Left ventricle myocardium superior (tissue), 1 donor: ENCODE results near the gene ZNF2. TPM values are rescaled to one million over a fixed set of nuclear protein-coding genes. Genes with fewer than 3 reads are reported as not detected.

Experiments
- ATAC-seq: fragments of 200-7000 bp; cut with Tn5 transposase; one replicate; pipeline ENCODE4 v1.9.1; 2020; ENCODE audit warnings: mild to moderate bottlenecking, moderate library complexity
- DNase-seq: peaks from one replicate; pipeline ENCODE4 v3.0.0-alpha.2; 2020
- intact Hi-C: fragments of 100-400 bp; cut with micrococcal nuclease; formaldehyde crosslinking; loops from one replicate; pipeline ENCODE4 v1.11.0; 2022
- long read RNA-seq: library from polyadenylated mRNA; unstranded; transcript quantifications from one replicate; pipeline ENCODE4 v2.0.0, GENCODE V29; 2021
- total RNA-seq: library from RNA; stranded (reverse); fragmentation: NEBNext Ultra II Directional; extraction: Animal tissue kit (Norgen Biotek cat#: 25700); gene quantifications from one replicate; pipeline ENCODE4 v1.2.1, GENCODE V29; 2021
- donor health status: DM: no; HTN: yes; CAD: no; lungs with severe emphysema.

Gene ZNF2
- total RNA-seq, result 3.6 TPM
- long read RNA-seq, transcript ZNF2-203 (5 exons, 2,601 nt), result major isoform, 5 of 6 reads
- long read RNA-seq, partial matches to known transcripts, result 1 of 6 reads
- long read RNA-seq, other reads (novel, unspliced or antisense), result 0 of 6 reads

GRCh38 chr2:95165371-95166064 is at the start of gene ZNF2:
ZNF2 (plus strand) TSS chr2:95165809; CDS start chr2:95176227, 10,418 bp downstream.
- ATAC-seq (peak; percentile 99), DNase-seq (peak; percentile 99)
- intact Hi-C loops, result no loop called here

DNA sequence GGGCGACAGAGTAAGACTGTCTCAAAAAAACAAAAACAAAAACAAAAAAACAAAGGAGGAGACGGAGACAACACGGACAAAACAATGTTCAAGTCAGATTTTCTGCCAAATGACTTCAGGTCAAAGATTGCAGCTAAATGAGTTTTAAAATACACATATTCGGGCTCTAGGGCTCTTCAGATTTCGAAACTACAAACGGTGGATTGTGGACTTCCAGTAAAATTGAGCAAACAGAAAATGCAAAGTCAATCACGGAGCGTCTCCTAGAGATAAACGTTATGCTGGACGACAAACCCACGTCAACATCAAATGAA is 44.6 kb upstream of the ZNF2 start:
- intact Hi-C loops, result no loop called here
- DNase-seq, result no peak

DNA sequence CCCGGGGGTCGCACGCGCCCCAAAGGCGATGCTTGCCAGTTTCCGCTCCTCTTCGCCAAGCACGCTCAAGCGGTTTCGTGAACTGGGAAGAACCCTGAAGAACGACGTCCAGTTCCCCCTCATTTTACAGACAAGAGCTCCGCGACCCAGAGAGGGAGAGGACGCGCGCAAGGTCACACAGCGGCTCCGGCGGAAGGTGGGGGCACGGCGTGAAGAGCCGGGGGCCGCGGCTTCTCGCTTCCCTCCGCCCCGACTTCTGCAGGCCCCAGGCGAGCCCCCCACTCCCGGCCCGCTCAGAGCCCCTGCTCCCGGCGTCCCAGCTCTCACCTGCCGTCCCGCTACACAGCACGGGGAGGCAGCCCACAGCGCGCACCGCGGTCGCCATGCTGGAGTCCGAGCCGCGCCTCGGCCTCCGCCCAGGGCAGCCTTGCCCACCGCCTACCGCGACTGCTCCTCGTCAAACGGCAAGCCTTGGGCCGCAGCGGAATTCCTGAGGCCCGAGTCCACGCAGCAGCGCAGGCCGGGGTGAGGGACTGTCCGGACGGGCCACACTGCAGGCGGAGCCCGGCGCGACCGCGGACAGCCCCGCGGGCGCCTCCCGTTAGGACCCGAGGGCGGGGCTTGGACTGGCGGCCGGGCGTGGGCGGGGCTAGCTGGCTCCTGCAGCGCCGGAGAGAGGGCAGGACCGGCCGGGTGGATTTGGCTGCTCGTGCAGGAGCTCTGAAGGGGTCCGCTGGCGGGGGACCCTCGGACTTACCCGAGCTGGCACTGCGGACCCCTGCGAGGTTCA is 44.0 kb upstream of the ZNF2 start, which contains the start of gene MRPS5:
Gene MRPS5, minus strand, starts transcription at position 402 of the 790 bp plus-strand sequence. Its CDS starts 17 bp downstream, at position 385.
- peak; percentile 99 for ATAC-seq
- intact Hi-C loops, result no loop called here

More for the DNA sequence above, 44.6 kb upstream of the ZNF2 start:
- no peak for ATAC-seq

DNA sequence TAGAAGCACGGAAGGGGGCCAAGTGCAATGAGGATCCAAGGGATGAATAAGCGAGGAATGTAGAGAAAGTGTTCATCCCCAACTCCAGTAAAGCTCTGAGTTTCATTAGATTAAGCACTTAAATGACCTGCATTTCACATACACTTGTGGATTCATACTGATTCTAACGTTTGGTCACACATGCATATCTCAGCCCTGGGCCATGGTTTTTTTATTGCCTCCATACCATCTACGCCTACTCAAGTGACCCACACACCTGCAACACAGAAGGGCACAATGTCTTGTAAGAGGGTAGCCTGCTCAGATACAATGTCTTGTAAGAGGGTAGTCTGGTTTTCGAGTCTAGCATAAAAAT is 43.4 kb upstream of the ZNF2 start:
- intact Hi-C loops, result no loop called here
- ATAC-seq, result no peak

More for the DNA sequence above, 44.0 kb upstream of the ZNF2 start, which contains the start of gene MRPS5:
- DNase-seq, result peak; percentile 94

DNA sequence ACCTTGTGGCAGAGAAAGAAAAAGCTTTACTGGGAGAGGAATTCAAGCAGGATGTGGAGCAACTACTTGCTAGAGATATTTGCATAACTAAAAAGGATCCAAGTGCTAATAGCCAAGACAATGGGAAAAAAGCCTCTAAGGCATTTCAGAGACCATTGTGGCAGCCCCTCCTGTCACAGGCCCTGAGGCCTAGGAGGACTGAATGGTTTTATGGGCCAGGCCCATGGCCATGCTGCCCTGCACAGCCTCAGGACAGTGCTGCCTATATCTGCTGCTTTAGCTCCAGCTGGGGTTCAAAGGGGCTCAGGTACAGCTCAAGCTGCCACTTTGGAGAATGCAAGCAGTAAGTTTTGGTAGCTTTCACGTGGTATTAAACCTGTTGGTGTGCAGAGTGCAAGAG is 26.9 kb upstream of the ZNF2 start:
- no peak for DNase-seq
- intact Hi-C loops, result no loop called here
- no peak for ATAC-seq

More for the DNA sequence above, 43.4 kb upstream of the ZNF2 start:
- no peak for DNase-seq

DNA sequence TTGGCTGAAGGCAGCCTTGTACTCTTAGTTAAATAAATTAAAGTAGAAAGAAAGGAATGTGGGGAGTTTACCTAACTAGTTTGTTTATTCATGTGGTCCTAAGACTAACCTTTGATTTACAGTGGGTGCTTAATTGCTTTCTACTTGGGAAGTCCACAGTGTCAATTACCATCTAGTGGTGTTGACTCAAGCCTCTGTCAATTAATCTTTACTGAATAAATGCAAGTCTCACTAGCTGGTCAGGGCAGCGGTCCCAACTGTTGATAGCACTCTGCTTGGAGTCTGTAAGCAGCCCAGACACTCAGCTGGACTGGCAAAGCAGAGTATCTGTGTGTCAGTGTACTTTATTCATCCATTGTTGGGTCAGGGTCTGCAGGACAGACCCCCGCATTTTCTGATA is 21.8 kb upstream of the ZNF2 start:
- DNase-seq (no peak), ATAC-seq (no peak)
- intact Hi-C loops, result no loop called here

DNA sequence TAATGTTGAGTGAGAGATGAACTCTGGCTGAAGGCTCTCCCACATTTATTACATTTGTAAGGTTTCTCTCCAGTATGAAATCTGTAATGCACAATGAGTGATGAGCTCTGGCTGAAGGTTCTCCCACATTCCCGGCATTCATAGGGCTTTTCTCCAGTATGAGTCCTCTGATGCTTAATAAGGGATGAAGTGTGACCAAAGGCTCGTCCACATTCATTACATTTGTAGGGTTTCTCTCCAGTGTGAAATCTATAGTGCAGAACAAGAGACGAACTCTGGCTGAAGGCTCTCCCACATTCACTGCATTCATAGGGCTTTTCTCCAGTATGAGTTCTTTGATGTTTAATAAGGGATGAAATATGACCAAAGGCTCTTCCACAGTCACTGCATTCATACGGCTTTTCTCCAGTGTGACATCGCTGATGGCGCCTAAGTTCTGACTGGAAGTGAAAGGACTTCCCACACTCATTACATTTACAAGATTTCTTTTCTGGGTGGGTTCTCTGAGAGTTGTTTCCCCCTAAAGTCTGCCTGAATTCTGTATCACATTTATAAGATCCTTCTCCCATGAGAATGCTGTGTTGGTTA is 16.1 kb upstream of the ZNF2 start:
- intact Hi-C loops, result no loop called here
- no peak for ATAC-seq
- no peak for DNase-seq

DNA sequence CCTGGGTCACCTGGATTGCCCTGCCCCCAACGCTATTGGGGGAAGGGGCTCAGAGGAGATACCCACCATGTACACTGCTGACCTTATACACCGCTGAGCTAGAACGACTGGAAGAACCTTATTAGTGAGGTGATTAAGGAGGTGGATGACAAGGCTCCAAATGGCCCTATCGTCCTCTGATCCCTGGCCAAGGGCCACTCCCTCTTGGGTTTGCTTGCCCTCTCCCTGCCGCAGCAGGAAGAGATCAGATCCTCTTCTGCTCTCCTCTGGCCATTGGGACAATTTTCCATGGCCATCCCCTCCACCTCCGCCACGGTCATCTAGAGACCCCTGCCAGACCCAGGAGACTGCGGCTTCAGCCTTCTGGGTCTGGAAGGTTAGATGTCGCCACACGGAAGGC is 7.2 kb upstream of the ZNF2 start:
- intact Hi-C loops, result no loop called here
- ATAC-seq, result no peak
- DNase-seq, result no peak

DNA sequence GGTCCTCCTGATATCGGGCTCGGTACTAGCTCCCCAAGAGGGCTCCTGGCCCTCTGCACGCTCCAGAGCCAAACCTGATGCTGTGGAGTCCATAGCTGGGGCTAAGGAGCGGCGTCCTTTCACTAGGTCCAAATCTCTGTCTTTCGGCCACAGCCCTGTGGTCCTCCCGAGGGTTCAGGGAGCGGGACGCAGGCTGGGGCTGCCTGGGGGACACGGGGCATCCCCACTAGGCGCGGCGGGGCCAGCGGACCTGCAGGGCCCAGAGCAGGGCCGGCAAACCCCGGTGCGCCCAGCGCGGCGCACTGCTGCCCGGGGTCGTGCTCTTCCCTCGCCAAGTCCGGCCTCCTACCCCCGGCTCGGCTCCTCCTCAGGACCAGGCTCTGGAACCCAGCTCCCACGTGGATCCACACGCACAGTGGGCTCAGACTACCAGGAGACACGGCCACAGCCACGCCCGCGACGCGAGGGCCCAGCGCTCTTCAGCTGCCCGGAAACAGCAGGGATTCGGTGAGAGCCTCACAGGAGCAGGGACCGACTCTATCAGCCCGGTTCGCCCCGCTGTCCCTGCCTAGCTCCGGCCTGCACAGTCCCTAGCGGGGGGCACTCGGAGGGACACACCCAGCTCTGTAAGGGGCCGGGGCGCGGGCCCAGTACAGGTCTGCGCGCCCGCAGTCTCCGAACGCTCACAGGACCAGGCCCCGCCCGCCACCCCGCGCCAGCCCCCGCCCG is 6.6 kb upstream of the ZNF2 start:
- ATAC-seq (peak; percentile 72), DNase-seq (peak; percentile 74)
- intact Hi-C loops, result no loop called here

GRCh38 chr2:95159690-95160449 is 5.7 kb upstream of the ZNF2 start, which contains the start of gene ZNF514:
ZNF514 (minus strand) TSS chr2:95159848; CDS start chr2:95153253, 6,595 bp downstream.
- DNase-seq (peak; percentile 92), ATAC-seq (peak; percentile 94)
- intact Hi-C loops, result no loop called here

- DNase-seq (no peak), ATAC-seq (no peak)
- intact Hi-C loops, result no loop called here
These were observed 609 bp upstream of the ZNF2 start for GRCh38 chr2:95165030-95165370.

DNA sequence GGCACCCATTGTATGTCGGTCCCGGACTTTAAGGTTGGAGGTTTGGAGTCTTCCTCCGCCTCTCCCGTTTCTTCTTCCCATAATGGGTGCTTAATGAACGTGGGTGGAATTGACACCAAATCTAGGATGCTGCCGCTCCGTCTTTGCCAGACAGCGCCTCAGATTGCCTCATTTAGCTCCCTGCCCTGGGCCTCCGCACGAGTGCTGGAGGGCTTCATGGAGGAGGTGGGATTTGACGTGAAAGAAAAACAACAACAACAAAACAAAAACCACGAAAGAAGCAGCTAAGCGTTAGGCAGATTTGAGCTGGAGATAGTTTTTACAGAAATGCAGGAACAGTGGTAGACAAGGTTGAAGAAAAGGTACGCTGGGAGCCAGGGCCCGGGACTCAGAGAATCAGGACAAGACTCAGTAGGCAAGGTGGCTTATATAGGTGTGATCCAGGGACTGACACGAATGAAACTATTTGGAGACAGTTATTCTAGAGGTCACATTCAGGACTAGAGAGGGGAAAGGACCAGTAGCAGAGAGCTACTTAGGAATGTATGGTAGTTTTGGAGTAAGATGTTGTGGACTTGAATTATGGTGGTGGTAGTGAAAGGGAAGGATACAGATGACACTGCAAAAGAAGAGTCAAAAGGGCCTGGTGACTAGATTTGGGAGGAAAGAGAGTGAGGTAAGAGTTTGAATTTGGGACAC is 605 bp downstream of the ZNF2 start:
- DNase-seq, result no peak
- no peak for ATAC-seq

GRCh38 chr2:95171902-95172301 is 6.3 kb downstream of the ZNF2 start:
- DNase-seq (no peak), ATAC-seq (no peak)
- intact Hi-C loops, result no loop called here

More for the DNA sequence above, 605 bp downstream of the ZNF2 start:
- intact Hi-C loops, result no loop called here

DNA sequence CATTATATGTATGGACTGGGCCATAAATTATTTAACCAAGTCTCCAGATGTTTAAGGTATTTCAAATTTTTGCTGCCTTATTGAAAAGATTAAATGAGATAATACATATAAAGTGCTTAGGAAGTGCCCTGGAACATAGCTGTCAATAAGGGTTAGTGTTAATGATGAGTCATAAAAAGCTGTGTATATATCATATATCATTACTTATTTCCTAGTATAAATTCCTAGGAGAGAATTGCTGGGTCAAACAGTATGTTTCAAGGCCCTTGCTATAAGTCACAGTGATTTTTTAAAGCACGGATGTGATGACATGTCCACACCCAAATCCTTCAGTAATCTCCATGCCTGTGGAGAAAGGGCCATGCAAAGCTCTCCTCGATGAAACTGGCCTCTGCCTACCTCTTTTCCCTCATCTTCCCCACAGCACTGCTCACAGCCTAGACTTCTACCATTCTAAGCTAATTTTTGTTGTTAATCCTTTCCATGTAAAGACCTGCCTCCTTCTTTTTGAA is 8.5 kb downstream of the ZNF2 start:
- DNase-seq (no peak), ATAC-seq (no peak)
- intact Hi-C loops, result no loop called here

- peak; percentile 91 for ATAC-seq
- DNase-seq, result peak; percentile 72
- intact Hi-C loops, result no loop called here
These were observed 13.8 kb downstream of the ZNF2 start for GRCh38 chr2:95179451-95179850.

GRCh38 chr2:95181774-95182173 is 16.2 kb downstream of the ZNF2 start:
- intact Hi-C loops, result no loop called here
- DNase-seq (no peak), ATAC-seq (no peak)

DNA sequence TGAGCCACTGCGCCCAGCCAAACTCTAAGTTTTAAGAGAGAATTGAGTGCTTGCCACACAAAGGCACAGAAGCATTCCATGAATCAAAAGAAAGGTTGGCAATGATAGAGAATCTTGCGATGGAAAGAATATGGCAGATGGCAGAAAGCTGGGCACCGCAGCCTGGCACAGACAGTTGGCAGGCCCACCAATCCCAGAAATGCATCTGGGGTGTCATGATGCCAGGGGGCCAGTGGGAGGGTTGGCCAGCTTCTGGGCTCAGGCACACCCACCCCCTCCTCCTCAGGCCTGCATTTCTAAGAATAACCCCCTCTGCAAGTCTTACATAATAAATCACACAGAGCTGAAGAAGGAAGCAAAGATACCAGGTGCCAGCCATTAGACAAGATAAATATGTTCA is 19.6 kb downstream of the ZNF2 start:
- DNase-seq (no peak), ATAC-seq (no peak)
- intact Hi-C loops, result no loop called here

DNA sequence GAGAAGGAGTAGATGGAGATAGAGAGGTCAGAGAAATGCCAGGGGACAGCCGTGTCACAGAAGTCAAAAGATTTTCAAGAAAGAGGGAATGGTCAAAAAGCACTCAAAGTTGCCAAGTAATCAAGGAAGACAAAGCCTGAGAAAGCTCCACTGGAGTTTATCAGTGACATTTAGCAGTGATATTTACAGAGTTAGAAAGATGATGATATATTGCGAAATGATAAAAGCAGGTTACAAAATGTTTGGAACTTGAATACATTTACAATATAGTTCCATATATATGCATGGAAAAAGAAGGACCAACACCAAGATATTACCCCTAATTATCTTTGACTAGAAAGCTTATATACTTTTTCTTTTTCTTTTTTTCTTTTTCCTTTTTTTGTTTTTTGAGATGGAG is 20.4 kb downstream of the ZNF2 start:
- ATAC-seq (no peak), DNase-seq (no peak)
- intact Hi-C loops, result no loop called here
